Esophagus squamous epithelium (tissue), 5 donors: ENCODE data around the gene PGAM5. TPM values are rescaled to one million over a fixed set of nuclear protein-coding genes. Genes with fewer than 3 reads are reported as not detected.

ENCODE experiments used
- DNase-seq: peaks from one replicate; lab custom pipeline; 2025; lab: John Stamatoyannopoulos, UW
- H3K27ac ChIP-seq, 4 donors: fragments of 200-600 bp; sonication (generic); one replicate each; pipeline ENCODE4 v1.5.1; 2016 to 2019; ENCODE audit warnings: mild to moderate bottlenecking in 1 of 4
- H3K27me3 ChIP-seq, 4 donors: fragments of 200-600 bp; sonication (generic); 1 replicate in 3 of 4; 2 replicates in 1 of 4; pipeline versions ENCODE4 v1.5.1 to v1.6.0; 2017 to 2021; ENCODE audit warnings: antibody characterized with exemption in 1 of 4
- H3K36me3 ChIP-seq, 3 donors: fragments of 200-600 bp; sonication (generic); one replicate each; pipeline ENCODE4 v1.5.1; 2016 to 2019
- H3K4me1 ChIP-seq, 3 donors: fragments of 200-600 bp; sonication (generic); one replicate each; pipeline ENCODE4 v1.5.1; 2017 to 2019
- H3K4me3 ChIP-seq, 4 donors: fragments of 200-600 bp; sonication (generic); 1 replicate in 3 of 4; 2 replicates in 1 of 4; pipeline ENCODE4 v1.5.1; 2016 to 2019; ENCODE audit warnings: mild to moderate bottlenecking in 2 of 4, moderate library complexity in 1 of 4
- H3K9me3 ChIP-seq, 3 donors: fragments of 200-600 bp; sonication (generic); one replicate each; pipeline ENCODE4 v1.5.1; 2016 to 2019
- POLR2A ChIP-seq, 4 donors: fragments of 450-650 bp; IDR thresholded peaks; one replicate each; pipeline ENCODE4 v1.6.1; 2017; ENCODE audit warnings: antibody characterized with exemption in 4 of 4, mild to moderate bottlenecking in 4 of 4, moderate library complexity in 3 of 4
- WGBS, 2 donors: methylation state at CpG; one replicate each; pipeline ENCODE4 v1.1.5; 2018; 5-methylcytosine and 5-hydroxymethylcytosine counted together
- intact Hi-C: fragments of 100-400 bp; cut with DNase I; formaldehyde crosslinking; loops from one replicate; pipeline ENCODE4 v1.15.0; 2022
- total RNA-seq, 4 donors: library from RNA; depleted of rRNA; stranded (reverse); fragments of >200 nt; gene quantifications; one replicate each; pipeline ENCODE4 v1.1.0, GENCODE V29; 2016
- TF ChIP-seq, protein P1 (sequence below), 6 experiments: fragments of 450-650 bp in 4 of 6; fragments of 200-600 bp in 2 of 6; sonication (generic) in 2 of 6; IDR thresholded peaks; one replicate each; pipeline ENCODE4 v1.5.1; 2016 to 2019; ENCODE audit warnings: antibody characterized with exemption in 6 of 6, mild to moderate bottlenecking in 4 of 6, moderate library complexity in 4 of 6
- donor health status: DM: yes; HTN: yes; CAD: no.

The PGAM5 gene
- total RNA-seq, 4 donors from 2014 or later, result 33.9 to 71.0 (median 39.9) TPM

DNA sequence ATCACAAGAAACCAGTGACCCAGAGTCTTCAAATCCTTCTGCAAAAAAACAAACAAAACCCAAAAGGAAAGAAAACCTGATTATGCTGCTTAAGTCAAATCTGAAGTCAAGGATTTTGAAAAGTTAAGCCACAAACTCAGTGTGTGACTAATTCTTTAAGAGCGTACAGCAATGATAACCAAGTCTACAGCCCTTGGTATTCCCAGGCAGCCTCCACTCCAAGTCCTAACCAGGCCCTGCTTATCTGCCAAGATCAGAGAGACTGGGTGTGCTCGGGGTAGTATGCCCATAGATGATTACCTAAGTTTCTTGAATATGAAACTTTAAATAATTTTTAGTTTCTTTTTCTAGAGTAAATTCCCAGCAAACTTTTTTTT, 13.1 kb downstream of the PGAM5 start:
- 83 to 91% methylated on average over 2 of the region's 2 CpGs for WGBS, 2 donors

DNA sequence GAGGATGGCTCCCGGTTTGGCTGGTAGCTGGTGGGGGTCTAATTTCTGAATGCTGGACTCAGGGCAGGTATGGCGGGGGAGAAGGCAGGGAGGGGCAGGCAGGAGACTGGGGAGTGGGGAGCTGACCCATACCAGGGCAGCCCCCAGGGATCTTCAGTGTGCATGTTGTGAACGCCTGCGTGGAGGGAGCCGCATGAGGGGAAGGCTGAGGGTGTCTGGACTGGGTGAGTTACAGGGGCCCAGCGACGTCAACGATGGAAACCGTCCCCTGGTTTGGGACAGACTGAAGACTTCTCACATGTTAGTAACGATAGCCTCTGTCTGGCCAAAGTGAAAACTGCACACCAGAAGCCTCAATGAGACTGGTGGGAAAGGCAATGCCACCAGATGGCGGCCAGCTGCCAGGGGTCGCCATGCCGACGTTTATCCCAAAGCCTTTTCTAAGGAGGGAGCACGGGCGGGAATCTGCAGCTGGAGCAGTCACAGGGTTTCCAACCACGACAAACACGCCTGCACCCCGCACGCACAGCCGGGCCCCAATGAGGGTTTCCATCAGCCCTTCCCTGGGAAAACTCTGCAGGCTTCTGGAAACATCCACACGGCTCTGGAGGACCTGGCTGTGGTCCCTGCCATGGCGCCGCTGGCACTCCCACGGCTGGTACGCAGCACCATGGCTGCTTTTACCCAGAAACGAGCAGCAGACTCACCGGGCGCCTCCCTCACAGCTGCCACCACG, 14.0 kb downstream of the PGAM5 start:
- intact Hi-C loops, result no loop called here
- no peak for DNase-seq
- peaks cover 37 to 98% (median 46%) of the 10 kb centered on the region in 3 donors for H3K36me3 ChIP-seq

More for the DNA sequence above, 13.1 kb downstream of the PGAM5 start:
- intact Hi-C loops, result no loop called here
- no peak overlapping the region for H3K27ac ChIP-seq
- no peaks in the 10 kb centered on the region for H3K9me3 ChIP-seq
- no peak overlapping the region for H3K4me3 ChIP-seq
- no peaks in the 10 kb centered on the region for H3K4me1 ChIP-seq
- peaks cover 47 to 100% (median 55%) of the 10 kb centered on the region in 3 donors for H3K36me3 ChIP-seq
- DNase-seq, result no peak
- no peak for TF ChIP-seq POLR2A (IDR thresholded peaks at IDR 0.05)
- TF ChIP-seq, protein P1, sequence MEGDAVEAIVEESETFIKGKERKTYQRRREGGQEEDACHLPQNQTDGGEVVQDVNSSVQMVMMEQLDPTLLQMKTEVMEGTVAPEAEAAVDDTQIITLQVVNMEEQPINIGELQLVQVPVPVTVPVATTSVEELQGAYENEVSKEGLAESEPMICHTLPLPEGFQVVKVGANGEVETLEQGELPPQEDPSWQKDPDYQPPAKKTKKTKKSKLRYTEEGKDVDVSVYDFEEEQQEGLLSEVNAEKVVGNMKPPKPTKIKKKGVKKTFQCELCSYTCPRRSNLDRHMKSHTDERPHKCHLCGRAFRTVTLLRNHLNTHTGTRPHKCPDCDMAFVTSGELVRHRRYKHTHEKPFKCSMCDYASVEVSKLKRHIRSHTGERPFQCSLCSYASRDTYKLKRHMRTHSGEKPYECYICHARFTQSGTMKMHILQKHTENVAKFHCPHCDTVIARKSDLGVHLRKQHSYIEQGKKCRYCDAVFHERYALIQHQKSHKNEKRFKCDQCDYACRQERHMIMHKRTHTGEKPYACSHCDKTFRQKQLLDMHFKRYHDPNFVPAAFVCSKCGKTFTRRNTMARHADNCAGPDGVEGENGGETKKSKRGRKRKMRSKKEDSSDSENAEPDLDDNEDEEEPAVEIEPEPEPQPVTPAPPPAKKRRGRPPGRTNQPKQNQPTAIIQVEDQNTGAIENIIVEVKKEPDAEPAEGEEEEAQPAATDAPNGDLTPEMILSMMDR (IDR thresholded peaks at IDR 0.05), result no peak
- H3K27me3 ChIP-seq, result no peaks in the 10 kb centered on the region

DNA sequence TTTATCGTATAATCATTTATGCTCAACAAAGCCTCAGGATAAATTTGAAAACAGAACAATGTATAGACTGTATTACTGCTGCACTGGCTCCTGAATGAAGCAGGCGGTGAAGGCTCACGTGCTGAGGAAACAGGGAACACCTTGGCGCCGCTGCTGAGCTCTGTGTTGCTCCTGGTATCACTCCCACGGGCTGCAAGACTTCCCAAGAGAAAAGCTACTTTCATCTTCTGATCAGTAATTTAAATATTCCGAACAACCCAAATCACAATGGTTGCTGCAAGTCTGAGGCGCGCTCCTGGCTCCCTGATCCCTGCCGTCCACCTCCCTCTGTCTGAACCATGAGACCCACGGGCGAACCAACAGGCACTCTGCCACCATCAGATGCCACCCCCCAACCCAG, 15.7 kb downstream of the PGAM5 start:
- H3K4me1 ChIP-seq, result no peaks in the 10 kb centered on the region
- H3K27ac ChIP-seq, result no peak overlapping the region
- intact Hi-C loops, result no loop called here
- 94 to 95% methylated on average over 10 of the region's 12 CpGs for WGBS, 2 donors
- no peaks in the 10 kb centered on the region for H3K27me3 ChIP-seq
- no peak for TF ChIP-seq POLR2A (IDR thresholded peaks at IDR 0.05)
- TF ChIP-seq, protein P1 (IDR thresholded peaks at IDR 0.05), result no peak
- no peaks in the 10 kb centered on the region for H3K9me3 ChIP-seq
- H3K4me3 ChIP-seq, result no peak overlapping the region
- H3K36me3 ChIP-seq, result peaks cover 27 to 98% (median 38%) of the 10 kb centered on the region in 3 donors
- no peak for DNase-seq

More for the DNA sequence above, 14.0 kb downstream of the PGAM5 start:
- Histone ChIP-seq H3K9me3 (no peaks in the 10 kb centered on the region), H3K27ac (no peak overlapping the region), H3K4me1 (no peaks in the 10 kb centered on the region), H3K27me3 (no peaks in the 10 kb centered on the region), H3K4me3 (no peak overlapping the region)
- WGBS, 2 donors, result 74 to 82% methylated on average over 9 to 11 of the region's 30 CpGs
- no peak for TF ChIP-seq POLR2A (IDR thresholded peaks at IDR 0.05)
- TF ChIP-seq, protein P1 (IDR thresholded peaks at IDR 0.05), result no peak

DNA sequence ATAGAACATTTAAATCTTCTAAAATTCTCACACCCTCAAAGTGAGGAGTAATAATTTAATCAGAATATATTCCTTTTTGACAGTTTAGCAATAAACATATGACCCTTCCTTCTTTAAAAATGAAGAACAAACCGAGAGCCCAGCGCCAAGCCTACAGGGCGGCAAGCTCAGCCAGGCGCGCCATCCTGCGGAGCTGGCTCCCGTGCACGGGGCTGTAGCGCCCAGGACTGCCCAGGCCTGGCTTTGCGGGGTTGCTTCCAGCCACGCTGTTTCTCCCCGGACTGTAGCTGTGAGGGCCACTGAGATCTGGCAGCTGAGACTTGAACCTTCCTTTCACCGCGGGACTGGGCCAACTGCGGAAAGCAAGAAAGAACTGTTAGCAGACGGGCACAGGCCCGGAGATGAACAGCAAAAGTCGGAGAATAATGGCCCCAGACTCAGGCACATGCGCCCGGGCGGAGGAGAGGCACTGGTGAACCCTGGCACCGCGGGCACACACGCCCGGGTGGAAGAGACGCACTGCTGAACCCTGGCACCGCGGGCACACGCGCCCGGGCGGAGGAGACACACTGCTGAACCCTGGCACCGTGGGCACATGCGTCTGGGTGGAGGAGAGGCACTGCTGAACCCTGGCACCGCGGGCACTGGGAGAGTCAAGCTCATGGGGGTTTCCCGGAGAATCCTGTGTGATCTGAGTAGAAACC, 16.6 kb downstream of the PGAM5 start:
- peaks cover 25 to 98% (median 40%) of the 10 kb centered on the region in 3 donors for H3K36me3 ChIP-seq
- intact Hi-C loops, result no loop called here
- no peak overlapping the region for H3K4me3 ChIP-seq
- H3K27me3 ChIP-seq, result no peaks in the 10 kb centered on the region
- no peaks in the 10 kb centered on the region for H3K9me3 ChIP-seq
- no peak for DNase-seq
- 87 to 94% methylated on average over 11 to 12 of the region's 37 CpGs for WGBS, 2 donors
- TF ChIP-seq, protein P1 (IDR thresholded peaks at IDR 0.05), result no peak
- TF ChIP-seq POLR2A (IDR thresholded peaks at IDR 0.05), result no peak
- H3K4me1 ChIP-seq, result no peaks in the 10 kb centered on the region
- no peak overlapping the region for H3K27ac ChIP-seq

DNA sequence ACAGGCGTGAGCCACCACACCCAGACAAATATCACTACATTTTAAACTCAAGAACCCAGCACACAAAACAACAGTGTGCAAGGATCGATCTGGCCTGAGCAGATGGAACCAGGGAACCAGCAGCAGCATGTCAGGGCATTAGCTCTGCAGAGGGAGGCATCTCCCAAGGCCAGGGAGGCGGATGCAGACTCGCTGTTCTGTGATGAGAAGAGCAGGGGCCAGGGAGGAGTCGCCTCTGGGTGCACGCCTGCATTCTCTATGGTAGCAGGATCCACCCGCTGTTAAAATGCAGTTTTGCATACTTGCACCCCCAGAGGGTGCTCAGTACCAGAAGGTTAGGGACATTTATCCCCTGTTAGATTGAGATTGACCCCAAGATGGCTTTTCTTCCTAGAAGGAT, 17.9 kb downstream of the PGAM5 start:
- no peak overlapping the region for H3K27ac ChIP-seq
- TF ChIP-seq, protein P1 (IDR thresholded peaks at IDR 0.05), result no peak
- no peak for TF ChIP-seq POLR2A (IDR thresholded peaks at IDR 0.05)
- no peaks in the 10 kb centered on the region for H3K9me3 ChIP-seq
- H3K27me3 ChIP-seq, result no peaks in the 10 kb centered on the region
- DNase-seq, result no peak
- no peak overlapping the region for H3K4me3 ChIP-seq
- 82 to 84% methylated on average over 2 to 6 of the region's 7 CpGs for WGBS, 2 donors
- H3K36me3 ChIP-seq, result peaks cover 25 to 98% (median 52%) of the 10 kb centered on the region in 3 donors
- intact Hi-C loops, result no loop called here
- no peaks in the 10 kb centered on the region for H3K4me1 ChIP-seq
